ENCODE results near the gene ADCY5. TPM values are rescaled to one million over a fixed set of nuclear protein-coding genes. Genes with fewer than 3 reads are reported as not detected.

Gene ADCY5
- total RNA-seq, 1 experiment from 2014 or later = 0.24 TPM

DNA sequence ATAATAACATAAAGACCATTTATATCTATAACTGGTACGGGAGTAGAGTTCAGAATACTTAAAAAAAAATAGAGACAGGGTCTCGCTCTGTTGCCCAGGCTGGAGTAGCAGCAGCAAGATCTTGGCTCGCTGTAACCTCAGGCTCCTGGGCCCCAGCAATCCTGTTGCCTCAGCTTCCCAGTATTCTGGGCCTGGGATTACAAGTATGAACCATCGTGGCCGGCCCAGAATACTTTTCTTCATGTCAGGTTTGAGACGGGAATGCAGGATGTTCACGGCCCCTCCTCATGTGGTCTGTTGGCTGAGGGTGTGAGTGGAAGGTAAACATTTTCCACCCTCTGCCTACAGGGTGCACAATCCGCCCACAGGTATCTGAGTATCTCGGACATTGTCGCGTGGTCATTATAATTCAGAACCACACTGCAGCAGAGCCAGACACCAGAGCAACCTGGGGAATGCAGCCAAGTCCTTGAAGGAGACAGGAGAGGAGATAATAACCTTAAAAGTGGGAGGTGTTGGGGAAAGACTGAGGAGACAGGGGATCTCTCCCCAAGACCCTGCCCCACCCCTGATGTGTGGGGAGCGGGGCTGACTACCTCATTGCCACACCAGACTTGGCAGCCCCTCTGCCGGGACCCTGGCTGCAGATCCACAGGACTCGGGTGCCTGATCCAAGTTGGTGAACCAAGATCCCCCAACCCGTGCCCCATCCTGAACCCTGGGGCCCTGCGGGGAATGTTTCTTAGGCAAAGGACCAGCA is 106.8 kb downstream of the ADCY5 start:
- Histone ChIP-seq H3K9me2 (ENCODE audit: insufficient read depth) (no peaks in the 10 kb centered on the region), H3K36me3 (ENCODE audit: low read depth) (no peaks in the 10 kb centered on the region), H3F3A (ENCODE audit: insufficient read depth, low read depth) (no peaks in the 10 kb centered on the region), H3K79me2 (ENCODE audit: low read depth) (no peaks in the 10 kb centered on the region), H3K4me2 (no peak overlapping the region), H3K4me1 (replicated peaks; ENCODE audit: insufficient read depth) (no peaks in the 10 kb centered on the region), H3K27me3 (ENCODE audit: insufficient read depth, low read depth) (no peaks in the 10 kb centered on the region), H3K27ac (no peak overlapping the region), H3K9me3 (ENCODE audit: insufficient read depth, low read depth) (no peaks in the 10 kb centered on the region), H2AFZ (no peak overlapping the region), H4K20me1 (ENCODE audit: insufficient read depth) (no peaks in the 10 kb centered on the region), H3K4me3 (no peak overlapping the region)
- no peak for DNase-seq
- no peak for TF ChIP-seq EZH2 (IDR thresholded peaks at IDR 0.05; ENCODE audit: low read depth)
- TF ChIP-seq, protein P1, sequence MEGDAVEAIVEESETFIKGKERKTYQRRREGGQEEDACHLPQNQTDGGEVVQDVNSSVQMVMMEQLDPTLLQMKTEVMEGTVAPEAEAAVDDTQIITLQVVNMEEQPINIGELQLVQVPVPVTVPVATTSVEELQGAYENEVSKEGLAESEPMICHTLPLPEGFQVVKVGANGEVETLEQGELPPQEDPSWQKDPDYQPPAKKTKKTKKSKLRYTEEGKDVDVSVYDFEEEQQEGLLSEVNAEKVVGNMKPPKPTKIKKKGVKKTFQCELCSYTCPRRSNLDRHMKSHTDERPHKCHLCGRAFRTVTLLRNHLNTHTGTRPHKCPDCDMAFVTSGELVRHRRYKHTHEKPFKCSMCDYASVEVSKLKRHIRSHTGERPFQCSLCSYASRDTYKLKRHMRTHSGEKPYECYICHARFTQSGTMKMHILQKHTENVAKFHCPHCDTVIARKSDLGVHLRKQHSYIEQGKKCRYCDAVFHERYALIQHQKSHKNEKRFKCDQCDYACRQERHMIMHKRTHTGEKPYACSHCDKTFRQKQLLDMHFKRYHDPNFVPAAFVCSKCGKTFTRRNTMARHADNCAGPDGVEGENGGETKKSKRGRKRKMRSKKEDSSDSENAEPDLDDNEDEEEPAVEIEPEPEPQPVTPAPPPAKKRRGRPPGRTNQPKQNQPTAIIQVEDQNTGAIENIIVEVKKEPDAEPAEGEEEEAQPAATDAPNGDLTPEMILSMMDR (conservative IDR thresholded peaks at IDR 0.05) = no peak
- ChIA-PET POLR2A (ENCODE audit: unreplicated experiment) (interaction anchor here (0.5 kb wide), 1 partner anchor 140 kb away, joined by 7 read pairs; the partner anchor contains the start of gene SEC22A), CTCF (interaction anchor here (0.6 kb wide), 1 partner anchor 17 kb away, joined by 3 read pairs; no protein-coding TSS in a partner anchor)
- BruUV-seq (replicated peaks) = no TSS peak
- intact Hi-C loops (cut with micrococcal nuclease; ENCODE audit: unreplicated experiment) = no loop called here

DNA sequence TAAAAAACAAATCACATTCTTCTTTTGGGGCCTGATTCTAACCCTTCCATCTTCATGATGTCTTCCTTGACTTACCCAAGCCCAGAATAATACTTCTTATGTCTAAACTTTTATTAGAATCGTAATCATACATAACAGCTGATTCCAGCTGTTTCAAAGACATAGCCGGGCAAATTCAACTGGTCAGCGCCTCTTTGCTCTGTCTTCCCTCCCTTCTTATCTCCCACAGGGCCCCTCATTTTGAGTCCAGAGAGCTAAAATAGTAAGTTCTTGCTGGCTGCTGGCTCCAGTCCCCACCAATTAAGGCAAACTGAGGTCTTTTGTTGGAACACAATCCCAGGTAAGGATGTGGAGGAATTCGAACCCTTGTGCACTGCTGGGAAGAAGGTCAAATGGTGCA is 108.6 kb downstream of the ADCY5 start:
- no peaks in the 10 kb centered on the region for H3K9me2 ChIP-seq (ENCODE audit: insufficient read depth)
- H3K4me3 ChIP-seq = no peak overlapping the region
- intact Hi-C loops (cut with micrococcal nuclease; ENCODE audit: unreplicated experiment) = no loop called here
- H3F3A ChIP-seq (ENCODE audit: insufficient read depth, low read depth) = no peaks in the 10 kb centered on the region
- no peak overlapping the region for H3K27ac ChIP-seq
- H3K36me3 ChIP-seq (ENCODE audit: low read depth) = no peaks in the 10 kb centered on the region
- TF ChIP-seq EZH2 (IDR thresholded peaks at IDR 0.05; ENCODE audit: low read depth) = no peak
- TF ChIP-seq, protein P1 (conservative IDR thresholded peaks at IDR 0.05) = no peak
- no peaks in the 10 kb centered on the region for H3K4me1 ChIP-seq (replicated peaks; ENCODE audit: insufficient read depth)
- H3K27me3 ChIP-seq (ENCODE audit: insufficient read depth, low read depth) = no peaks in the 10 kb centered on the region
- H3K4me2 ChIP-seq = no peak overlapping the region
- no peak for DNase-seq
- H2AFZ ChIP-seq = no peak overlapping the region
- no peaks in the 10 kb centered on the region for H3K9me3 ChIP-seq (ENCODE audit: insufficient read depth, low read depth)
- H3K79me2 ChIP-seq (ENCODE audit: low read depth) = no peaks in the 10 kb centered on the region
- no peaks in the 10 kb centered on the region for H4K20me1 ChIP-seq (ENCODE audit: insufficient read depth)
- no TSS peak for BruUV-seq (replicated peaks)
- POLR2A ChIA-PET (ENCODE audit: unreplicated experiment) = no interaction called here
- CTCF ChIA-PET = no interaction called here

DNA sequence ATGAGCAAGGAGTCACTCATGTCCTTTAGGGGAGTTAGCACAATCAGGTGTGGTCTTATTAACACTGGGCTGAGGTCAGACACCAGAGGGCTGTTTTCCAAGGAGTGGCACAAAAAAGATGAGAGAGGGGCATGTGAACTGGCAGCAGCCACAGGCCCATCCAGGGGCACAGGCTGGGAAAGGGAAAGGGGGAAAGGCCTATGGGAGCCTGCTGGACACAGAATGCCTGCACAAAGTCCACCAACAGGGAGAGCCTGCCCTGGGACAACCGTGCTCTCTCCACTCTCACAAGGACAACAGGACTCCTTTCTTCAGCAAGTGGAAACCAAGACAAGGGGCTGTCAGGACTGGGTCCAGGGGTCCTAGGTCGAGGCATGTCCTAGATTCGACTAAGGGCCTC is 109.6 kb downstream of the ADCY5 start:
- H2AFZ ChIP-seq = no peak overlapping the region
- no peaks in the 10 kb centered on the region for H3K9me2 ChIP-seq (ENCODE audit: insufficient read depth)
- no peaks in the 10 kb centered on the region for H3K9me3 ChIP-seq (ENCODE audit: insufficient read depth, low read depth)
- DNase-seq = no peak
- intact Hi-C loops (cut with micrococcal nuclease; ENCODE audit: unreplicated experiment) = no loop called here
- no peaks in the 10 kb centered on the region for H3K36me3 ChIP-seq (ENCODE audit: low read depth)
- H3K4me2 ChIP-seq = no peak overlapping the region
- no TSS peak for BruUV-seq (replicated peaks)
- no peaks in the 10 kb centered on the region for H3F3A ChIP-seq (ENCODE audit: insufficient read depth, low read depth)
- TF ChIP-seq, protein P1 (conservative IDR thresholded peaks at IDR 0.05) = no peak
- TF ChIP-seq EZH2 (IDR thresholded peaks at IDR 0.05; ENCODE audit: low read depth) = no peak
- CTCF ChIA-PET = no interaction called here
- no peaks in the 10 kb centered on the region for H4K20me1 ChIP-seq (ENCODE audit: insufficient read depth)
- no peaks in the 10 kb centered on the region for H3K4me1 ChIP-seq (replicated peaks; ENCODE audit: insufficient read depth)
- H3K4me3 ChIP-seq = no peak overlapping the region
- H3K27me3 ChIP-seq (ENCODE audit: insufficient read depth, low read depth) = no peaks in the 10 kb centered on the region
- H3K79me2 ChIP-seq (ENCODE audit: low read depth) = no peaks in the 10 kb centered on the region
- no peak overlapping the region for H3K27ac ChIP-seq
- POLR2A ChIA-PET (ENCODE audit: unreplicated experiment) = no interaction called here
